HG02678 (cell line): ENCODE measurements around the gene PPFIBP1.
"Not testable (repeated sequence)": the region's sequence is repeated elsewhere in the genome, so short reads cannot be mapped to it uniquely, and the experiment has no call there.

Experiments
- ATAC-seq: cut with Tn5 transposase; IDR thresholded peaks from one replicate; pipeline ENCODE4 v1.9.1; 2021; ENCODE audit warnings: mild to moderate bottlenecking, moderate library complexity; ENCODE audit not compliant: unreplicated experiment

Gene PPFIBP1

DNA sequence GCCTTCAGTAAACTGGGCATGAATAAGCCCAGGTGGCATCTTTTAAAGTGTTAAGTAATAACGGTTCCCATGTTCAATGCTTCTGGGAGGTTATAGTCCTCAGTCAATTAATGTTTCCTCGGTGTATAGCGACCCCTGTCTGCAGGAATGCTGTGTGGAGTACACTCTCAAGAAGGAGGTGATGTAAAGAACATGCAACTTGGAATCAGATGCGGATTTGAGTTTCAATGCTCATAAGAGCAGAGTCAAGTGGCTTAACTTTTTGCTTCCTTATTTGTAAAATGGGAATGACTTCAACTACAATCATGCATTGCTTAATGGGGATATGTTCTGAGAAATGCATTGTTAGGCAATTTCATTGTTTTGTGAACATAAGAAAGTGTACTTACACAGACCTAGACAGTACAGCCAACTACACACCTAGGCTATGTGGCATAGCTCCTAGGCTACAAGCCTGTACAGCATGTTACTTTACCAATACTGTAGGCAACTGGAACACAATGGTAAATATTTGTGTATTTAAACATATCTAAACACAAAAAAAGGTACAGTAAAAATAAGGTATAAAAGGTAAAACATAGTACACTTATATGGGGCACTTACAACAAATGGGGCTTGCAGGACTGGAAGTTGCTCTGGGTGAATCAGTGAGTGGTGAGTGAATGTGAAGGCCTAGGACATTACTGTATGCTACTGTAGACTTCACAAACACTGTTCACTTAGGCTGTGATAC lies 179.9 kb downstream of the PPFIBP1 start:
- peak; percentile 89 for ATAC-seq

GRCh38 chr12:27705263-27705662 lies 181.3 kb downstream of the PPFIBP1 start:
- no peak for ATAC-seq

GRCh38 chr12:27707216-27707615 lies 183.2 kb downstream of the PPFIBP1 start:
- ATAC-seq: no peak

DNA sequence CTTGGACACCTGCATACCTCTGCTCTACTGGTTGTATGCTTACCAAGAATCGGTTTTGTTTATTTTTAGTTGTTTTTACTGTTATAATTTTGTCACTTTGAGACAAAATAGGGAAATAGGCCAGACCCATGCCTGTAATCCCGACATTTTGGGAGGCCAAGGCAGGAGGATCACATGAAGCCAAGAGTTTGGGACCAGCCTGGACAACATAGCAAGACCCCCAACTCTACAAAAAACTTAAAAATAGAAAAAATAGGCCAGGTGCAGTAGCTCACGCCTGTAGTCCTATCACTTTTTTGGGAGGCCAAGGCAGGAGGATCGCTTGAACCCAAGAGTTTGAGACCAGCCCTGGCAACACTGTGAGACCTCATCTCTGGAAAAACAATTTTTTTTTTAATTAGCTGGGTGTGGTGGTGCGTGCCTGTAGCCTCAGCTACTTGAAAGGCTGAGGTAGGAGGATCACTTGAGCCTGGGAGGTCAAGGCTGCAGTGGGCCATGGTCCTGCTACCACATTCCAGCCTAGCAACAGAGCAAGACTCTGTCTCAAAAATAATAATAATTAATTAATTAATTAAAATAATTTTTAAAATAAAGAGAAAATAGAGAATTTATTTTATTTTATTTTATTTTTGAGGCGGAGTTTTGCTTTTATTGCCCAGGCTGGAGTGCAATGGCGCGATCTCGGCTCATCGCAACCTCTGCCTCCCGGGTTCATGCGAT lies 185.4 kb downstream of the PPFIBP1 start:
- no peak for ATAC-seq

- peak; percentile 44 for ATAC-seq
Observed at GRCh38 chr12:27709932-27710591, 186.1 kb downstream of the PPFIBP1 start.

DNA sequence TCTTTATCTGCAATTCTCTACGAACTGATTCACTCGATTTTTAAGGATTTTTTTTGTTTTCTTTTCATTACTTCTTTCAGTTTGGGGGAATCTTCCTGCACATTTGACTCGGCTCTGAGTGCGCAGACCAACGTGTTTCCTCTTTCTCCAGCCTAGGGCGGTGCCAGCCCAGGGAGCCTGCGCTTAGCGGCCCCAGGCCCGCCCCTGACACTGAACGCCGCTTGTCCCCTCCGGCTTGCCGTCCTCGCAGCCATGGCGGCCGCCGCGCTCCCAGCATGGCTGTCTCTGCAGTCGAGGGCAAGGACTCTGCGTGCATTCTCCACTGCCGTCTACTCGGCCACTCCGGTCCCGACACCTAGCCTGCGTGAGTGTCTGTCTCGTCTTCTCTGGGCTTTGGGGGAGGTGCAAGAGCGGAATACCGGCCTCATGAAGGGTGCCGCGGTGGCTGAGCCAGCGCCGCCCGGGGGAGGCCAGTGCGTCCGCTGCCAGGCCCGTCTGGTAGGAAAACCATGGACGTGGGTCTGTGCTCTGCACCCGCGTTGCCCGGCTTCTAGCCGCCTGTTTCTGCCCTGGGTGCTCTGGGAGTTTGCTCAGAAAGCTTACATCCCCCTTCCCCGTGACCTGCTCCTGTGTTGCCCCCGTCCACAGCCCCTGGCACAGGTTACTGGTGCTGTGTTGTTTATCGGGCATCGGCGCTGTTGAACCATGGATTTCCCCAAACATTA lies 186.7 kb downstream of the PPFIBP1 start, which contains the start of gene MRPS35:
Gene MRPS35, plus strand, starts transcription at position 241 of the 725 bp plus-strand sequence. Its CDS starts 12 bp downstream, at position 253.
- ATAC-seq: peak; percentile 96

- no peak for ATAC-seq
Observed at GRCh38 chr12:27711317-27711682, 187.3 kb downstream of the PPFIBP1 start.

GRCh38 chr12:27711967-27712366 lies 188.0 kb downstream of the PPFIBP1 start:
- ATAC-seq: no peak

DNA sequence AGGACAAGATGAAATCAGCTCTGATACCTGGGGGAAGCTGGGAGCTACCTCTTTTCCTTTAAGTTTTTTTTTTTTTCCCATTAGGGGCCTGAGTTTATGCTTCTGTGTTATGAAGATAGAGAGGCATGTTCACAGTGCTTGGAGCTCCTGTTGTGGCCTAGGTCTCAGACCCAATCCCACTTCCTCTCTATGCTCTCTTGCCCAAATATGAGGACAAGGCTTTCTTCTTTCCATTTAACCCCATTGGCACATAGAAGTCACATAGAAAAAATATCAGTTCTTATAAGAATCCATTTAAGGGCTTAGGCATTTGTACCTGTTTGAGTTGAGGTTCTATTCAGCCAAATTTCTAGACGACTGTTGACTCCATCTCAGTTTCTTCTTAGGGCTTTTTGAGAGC lies 199.2 kb downstream of the PPFIBP1 start:
- no peak for ATAC-seq

GRCh38 chr12:27730097-27730588 lies 206.1 kb downstream of the PPFIBP1 start:
- no peak for ATAC-seq

DNA sequence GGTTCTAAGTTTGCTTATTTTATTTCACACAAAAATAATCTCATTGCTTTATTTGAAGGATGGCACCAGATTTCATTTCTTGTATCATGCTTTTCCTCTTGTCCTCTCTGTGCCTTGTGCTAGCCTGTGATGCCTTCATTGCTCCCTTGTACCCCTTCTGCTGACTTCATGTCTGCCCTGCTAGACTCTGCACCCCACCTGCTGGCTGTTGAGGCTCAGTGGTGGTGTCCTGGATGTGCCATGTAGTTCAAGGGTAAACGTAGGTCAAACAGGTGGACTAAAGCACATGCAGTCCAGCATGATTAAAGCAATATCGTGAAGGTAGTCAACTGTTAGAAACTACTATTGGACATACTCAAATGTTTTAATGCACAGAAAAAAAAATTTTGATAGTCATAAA lies 208.3 kb downstream of the PPFIBP1 start:
- ATAC-seq: no peak

GRCh38 chr12:27733052-27733656 lies 209.1 kb downstream of the PPFIBP1 start:
- ATAC-seq: peak; percentile 60

DNA sequence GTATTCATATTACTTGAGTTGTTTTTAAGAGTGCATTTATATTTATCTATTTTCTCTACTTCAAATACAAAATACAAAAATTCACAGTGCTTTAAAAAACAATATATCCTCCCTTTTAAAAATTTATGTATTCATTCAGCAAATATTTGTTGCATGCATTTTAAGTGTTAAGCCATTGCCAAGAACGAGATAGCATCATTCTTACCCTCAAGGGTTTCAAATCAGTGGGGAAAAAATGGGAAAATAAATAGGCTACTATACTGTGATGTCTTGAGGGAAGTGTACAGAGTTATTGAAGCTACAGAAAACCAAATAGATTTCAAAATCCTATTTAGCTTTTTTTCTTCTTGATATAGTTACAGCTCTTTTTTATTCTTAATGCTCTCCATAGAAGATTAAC lies 209.8 kb downstream of the PPFIBP1 start:
- no peak for ATAC-seq

- ATAC-seq: not testable (repeated sequence)
Observed at GRCh38 chr12:27734321-27734720, 210.3 kb downstream of the PPFIBP1 start.

DNA sequence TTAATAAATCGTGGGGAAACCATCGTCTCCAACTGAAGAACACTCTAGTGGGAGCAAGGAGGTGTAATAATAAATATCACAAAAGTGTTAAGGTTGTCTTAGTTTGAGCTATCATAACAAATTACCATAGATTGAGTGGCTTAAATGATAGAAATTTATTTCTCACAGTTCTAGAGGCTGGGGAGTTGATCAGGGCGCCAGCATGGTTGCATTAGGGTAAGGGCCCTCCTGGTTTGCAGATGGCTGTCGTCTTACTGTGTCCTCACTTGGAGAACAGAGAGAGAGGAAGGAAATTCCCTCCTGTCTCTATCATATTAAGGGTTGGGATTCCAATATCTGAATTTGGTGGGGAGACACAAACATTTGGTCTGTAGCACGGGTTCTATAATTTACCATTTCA lies 219.6 kb downstream of the PPFIBP1 start:
- no peak for ATAC-seq
